Measurements from ENCODE around the gene SV2C. TPM values are rescaled to one million over a fixed set of nuclear protein-coding genes. Genes with fewer than 3 reads are reported as not detected.

Gene SV2C
- total RNA-seq, 1 donor from 2014 or later = not detected

GRCh38 chr5:76104027-76104426, 20.8 kb downstream of the SV2C start:
- ChIA-PET POLR2A (no interaction called here), CTCF (no interaction called here)
- ATAC-seq (ENCODE audit: low read depth) (no peak), DNase-seq (no peak)
- Mint-ChIP-seq H3K9me3 (no peaks in the 10 kb centered on the region), H3K36me3 (ENCODE audit: low read depth) (no peaks in the 10 kb centered on the region), H3K4me1 (no peaks in the 10 kb centered on the region), H3K27ac (no peak overlapping the region), H3K4me3 (no peak overlapping the region), H3K27me3 (peaks cover 12% of the 10 kb centered on the region)
- intact Hi-C loops (cut with micrococcal nuclease) = no loop called here
- TF ChIP-seq, protein P1, sequence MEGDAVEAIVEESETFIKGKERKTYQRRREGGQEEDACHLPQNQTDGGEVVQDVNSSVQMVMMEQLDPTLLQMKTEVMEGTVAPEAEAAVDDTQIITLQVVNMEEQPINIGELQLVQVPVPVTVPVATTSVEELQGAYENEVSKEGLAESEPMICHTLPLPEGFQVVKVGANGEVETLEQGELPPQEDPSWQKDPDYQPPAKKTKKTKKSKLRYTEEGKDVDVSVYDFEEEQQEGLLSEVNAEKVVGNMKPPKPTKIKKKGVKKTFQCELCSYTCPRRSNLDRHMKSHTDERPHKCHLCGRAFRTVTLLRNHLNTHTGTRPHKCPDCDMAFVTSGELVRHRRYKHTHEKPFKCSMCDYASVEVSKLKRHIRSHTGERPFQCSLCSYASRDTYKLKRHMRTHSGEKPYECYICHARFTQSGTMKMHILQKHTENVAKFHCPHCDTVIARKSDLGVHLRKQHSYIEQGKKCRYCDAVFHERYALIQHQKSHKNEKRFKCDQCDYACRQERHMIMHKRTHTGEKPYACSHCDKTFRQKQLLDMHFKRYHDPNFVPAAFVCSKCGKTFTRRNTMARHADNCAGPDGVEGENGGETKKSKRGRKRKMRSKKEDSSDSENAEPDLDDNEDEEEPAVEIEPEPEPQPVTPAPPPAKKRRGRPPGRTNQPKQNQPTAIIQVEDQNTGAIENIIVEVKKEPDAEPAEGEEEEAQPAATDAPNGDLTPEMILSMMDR (IDR thresholded peaks at IDR 0.05) = no peak

GRCh38 chr5:76106149-76106548, 23.0 kb downstream of the SV2C start:
- H3K4me3 Mint-ChIP-seq = no peak overlapping the region
- no peaks in the 10 kb centered on the region for H3K9me3 Mint-ChIP-seq
- no peaks in the 10 kb centered on the region for H3K36me3 Mint-ChIP-seq (ENCODE audit: low read depth)
- H3K4me1 Mint-ChIP-seq = no peaks in the 10 kb centered on the region
- ChIA-PET CTCF (no interaction called here), POLR2A (no interaction called here)
- H3K27me3 Mint-ChIP-seq = peaks cover 12% of the 10 kb centered on the region
- DNase-seq (no peak), ATAC-seq (ENCODE audit: low read depth) (no peak)
- TF ChIP-seq, protein P1 (IDR thresholded peaks at IDR 0.05) = no peak
- intact Hi-C loops (cut with micrococcal nuclease) = no loop called here
- H3K27ac Mint-ChIP-seq = no peak overlapping the region

DNA sequence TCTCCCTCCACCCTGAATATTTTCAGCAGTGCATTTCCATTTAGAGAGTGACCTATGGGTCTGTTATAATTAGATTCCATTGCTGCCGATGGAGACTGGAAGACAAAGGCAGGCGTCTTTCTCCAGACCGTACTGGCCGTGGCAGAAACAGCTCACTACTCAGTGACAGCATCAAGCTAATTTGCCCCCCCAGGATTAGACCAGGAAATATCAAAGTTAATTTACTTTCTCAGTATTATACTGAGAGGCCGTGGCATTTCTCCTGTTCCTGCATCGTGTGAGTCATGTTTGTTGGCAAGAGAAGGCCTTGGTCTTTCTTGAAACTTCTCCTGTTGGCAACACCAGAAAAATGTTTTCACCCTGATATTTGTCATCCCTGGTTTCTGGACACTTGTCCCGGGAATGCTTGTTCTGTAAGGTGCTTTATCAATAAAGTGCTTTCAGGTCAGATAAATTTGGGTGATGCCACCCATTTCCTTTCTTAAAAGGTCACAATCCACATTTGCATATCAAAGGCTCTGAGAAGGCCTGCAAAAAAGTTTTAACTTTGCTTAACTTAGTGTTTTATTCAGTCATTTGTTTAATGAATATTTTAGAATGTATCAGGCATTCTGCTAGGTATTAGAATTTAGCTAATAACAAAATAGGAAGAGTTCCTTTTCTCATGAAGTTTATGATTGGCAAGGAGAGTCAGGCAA, 28.4 kb downstream of the SV2C start:
- no peaks in the 10 kb centered on the region for H3K4me1 Mint-ChIP-seq
- TF ChIP-seq, protein P1 (IDR thresholded peaks at IDR 0.05) = no peak
- intact Hi-C loops (cut with micrococcal nuclease) = no loop called here
- no peaks in the 10 kb centered on the region for H3K9me3 Mint-ChIP-seq
- no peak for ATAC-seq (ENCODE audit: low read depth)
- no peak overlapping the region for H3K4me3 Mint-ChIP-seq
- DNase-seq = no peak
- peaks cover 18% of the 10 kb centered on the region for H3K27me3 Mint-ChIP-seq
- ChIA-PET POLR2A (no interaction called here), CTCF (no interaction called here)
- no peaks in the 10 kb centered on the region for H3K36me3 Mint-ChIP-seq (ENCODE audit: low read depth)
- no peak overlapping the region for H3K27ac Mint-ChIP-seq

DNA sequence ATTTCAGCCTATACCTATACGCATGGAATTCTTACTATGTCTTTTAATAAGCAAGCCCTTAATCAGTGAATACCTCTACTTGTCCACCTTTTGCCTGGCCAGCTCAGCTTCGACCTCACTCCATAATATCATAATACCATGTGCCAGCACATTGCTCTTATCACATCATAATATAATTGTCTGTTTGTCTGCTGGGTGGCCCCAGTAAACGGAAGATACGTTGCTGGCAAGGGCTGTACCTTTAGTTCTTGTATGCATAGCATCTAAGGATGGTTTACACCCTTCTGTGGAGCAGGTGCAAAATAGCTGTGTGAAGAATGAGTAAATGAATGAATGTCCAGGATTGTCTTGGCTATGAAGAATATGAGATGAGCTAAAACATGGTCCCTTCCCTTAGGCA, 29.9 kb downstream of the SV2C start:
- no peak for ATAC-seq (ENCODE audit: low read depth)
- ChIA-PET POLR2A (interaction anchor here (0.6 kb wide), 1 partner anchor 28 kb away, joined by 4 read pairs; no protein-coding TSS in a partner anchor), CTCF (no interaction called here)
- TF ChIP-seq, protein P1 (IDR thresholded peaks at IDR 0.05) = no peak
- Mint-ChIP-seq H3K4me3 (no peak overlapping the region), H3K4me1 (no peaks in the 10 kb centered on the region), H3K36me3 (ENCODE audit: low read depth) (no peaks in the 10 kb centered on the region), H3K27me3 (peaks cover 17% of the 10 kb centered on the region), H3K9me3 (no peaks in the 10 kb centered on the region), H3K27ac (no peak overlapping the region)
- no peak for DNase-seq
- intact Hi-C loops (cut with micrococcal nuclease) = no loop called here

- DNase-seq (no peak), ATAC-seq (ENCODE audit: low read depth) (no peak)
- Mint-ChIP-seq H3K36me3 (ENCODE audit: low read depth) (no peaks in the 10 kb centered on the region), H3K4me3 (no peak overlapping the region), H3K4me1 (no peaks in the 10 kb centered on the region), H3K27ac (no peak overlapping the region), H3K27me3 (peaks cover 16% of the 10 kb centered on the region), H3K9me3 (no peaks in the 10 kb centered on the region)
- TF ChIP-seq, protein P1 (IDR thresholded peaks at IDR 0.05) = no peak
- intact Hi-C loops (cut with micrococcal nuclease) = no loop called here
- CTCF ChIA-PET = no interaction called here
- POLR2A ChIA-PET = no interaction called here
Measured at GRCh38 chr5:76114179-76114851, 31.1 kb downstream of the SV2C start.

Measured in activated B cell treated with CpG ODN at 0.5 μM for 24 hours (primary cell).